Stimulated activated CD4-positive, alpha-beta T cell treated with anti-CD3 and anti-CD28 coated beads, TNF-alpha, amount 100 ng/mL, for 4 hours (primary cell): ENCODE measurements around the gene SPANXB1.
"Not testable (repeated sequence)": the region's sequence is repeated elsewhere in the genome, so short reads cannot be mapped to it uniquely, and the experiment has no call there.

Source experiments
- DNase-seq, 3 experiments: peaks; one replicate each; pipeline ENCODE4 v3.0.0-alpha.2; 2020; ENCODE audit warnings: low read depth in 3 of 3

Gene SPANXB1, protein sequence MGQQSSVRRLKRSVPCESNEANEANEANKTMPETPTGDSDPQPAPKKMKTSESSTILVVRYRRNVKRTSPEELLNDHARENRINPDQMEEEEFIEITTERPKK

DNA sequence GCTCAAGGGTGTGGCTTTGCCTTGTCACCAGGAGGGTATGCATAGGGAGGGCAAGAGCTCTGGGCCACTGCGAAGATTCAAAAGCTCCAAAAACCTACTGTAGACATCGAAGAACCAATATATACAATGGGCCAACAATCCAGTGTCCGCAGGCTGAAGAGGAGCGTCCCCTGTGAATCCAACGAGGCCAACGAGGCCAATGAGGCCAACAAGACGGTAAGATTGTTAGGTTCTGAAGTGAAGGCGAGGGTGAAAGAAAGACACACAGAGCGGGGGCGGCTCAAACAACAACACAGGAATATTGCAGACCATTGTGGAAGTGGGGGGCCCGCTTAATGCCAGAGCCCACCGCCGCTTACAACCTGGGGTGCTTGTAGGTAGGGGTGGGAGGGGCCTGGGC is at the start of gene SPANXB1:
TSS of gene SPANXB1 (plus strand) at position 27 of the 400 bp plus-strand sequence. CDS start at position 127, 100 bp downstream.
- DNase-seq, result not testable (repeated sequence)

DNA sequence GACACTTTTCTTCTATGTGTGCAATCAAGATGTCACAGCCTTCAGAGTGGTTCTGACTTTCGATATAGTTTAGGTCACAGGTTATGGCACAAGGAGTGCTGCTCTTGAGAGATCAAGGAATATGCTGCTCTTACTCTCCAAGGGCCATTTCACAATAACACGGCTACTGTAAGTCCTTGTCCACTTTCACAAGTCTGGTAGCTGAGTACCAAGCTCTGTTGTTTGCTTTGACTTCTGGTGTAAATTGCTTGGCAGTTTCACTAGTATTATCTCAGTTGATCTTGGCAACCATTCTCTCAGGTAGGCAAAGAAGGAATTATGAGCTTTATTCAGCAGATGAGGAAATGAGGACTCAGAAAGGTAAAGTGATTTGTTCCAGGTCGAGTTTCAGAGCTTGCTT is 35.4 kb upstream of the SPANXB1 start:
- DNase-seq, result no peak

DNA sequence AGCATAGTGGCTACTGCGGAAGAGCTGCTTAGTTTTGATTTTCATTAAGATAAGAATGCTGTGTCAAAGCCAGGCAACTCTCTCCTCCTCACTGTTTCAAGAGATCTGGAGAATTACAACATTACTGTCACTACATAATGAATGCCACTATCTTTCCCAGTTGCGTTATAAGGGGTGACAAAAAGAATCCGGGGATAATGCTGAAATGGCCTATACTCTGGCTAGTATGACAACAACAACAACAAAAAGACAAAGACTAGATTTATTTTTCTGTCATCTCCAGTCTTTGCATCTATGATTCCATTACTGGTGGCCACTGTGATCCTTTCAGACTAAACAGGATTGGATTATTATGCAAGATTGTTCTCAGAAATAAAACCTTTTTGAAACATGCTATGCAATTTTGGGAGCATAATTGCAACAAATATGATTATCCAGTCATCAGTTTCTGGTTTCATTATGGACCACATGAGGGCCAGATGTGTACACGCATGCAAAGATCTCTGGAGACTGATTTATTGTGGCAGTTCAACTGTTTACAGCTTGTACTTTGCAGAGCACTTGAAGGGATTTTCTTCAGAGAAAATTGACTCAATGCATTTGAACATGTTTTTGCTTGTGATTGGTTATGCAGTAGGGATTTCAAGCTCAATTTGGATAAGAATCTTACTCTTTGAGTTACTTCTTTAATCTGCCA is 31.1 kb upstream of the SPANXB1 start:
- no peak for DNase-seq

DNA sequence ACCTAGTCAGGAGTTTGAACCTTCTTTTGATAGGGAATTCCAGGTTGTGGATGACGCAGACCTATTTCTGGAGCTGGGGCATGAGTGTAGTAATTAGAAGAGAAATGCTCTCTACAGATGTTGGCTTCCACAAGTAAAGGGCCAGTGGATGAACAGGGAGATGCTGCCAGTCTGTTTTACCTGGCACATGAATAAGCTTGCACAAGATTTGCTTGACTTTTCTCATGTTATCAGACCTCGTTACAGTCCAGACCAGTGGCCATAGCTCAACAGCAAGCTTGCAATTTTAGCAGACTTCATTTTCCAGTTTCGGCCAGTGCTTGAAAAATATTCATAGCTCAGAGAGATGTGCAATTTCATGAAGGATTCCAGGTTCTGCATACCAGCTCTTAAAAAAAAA is 26.9 kb upstream of the SPANXB1 start:
- DNase-seq, result no peak

DNA sequence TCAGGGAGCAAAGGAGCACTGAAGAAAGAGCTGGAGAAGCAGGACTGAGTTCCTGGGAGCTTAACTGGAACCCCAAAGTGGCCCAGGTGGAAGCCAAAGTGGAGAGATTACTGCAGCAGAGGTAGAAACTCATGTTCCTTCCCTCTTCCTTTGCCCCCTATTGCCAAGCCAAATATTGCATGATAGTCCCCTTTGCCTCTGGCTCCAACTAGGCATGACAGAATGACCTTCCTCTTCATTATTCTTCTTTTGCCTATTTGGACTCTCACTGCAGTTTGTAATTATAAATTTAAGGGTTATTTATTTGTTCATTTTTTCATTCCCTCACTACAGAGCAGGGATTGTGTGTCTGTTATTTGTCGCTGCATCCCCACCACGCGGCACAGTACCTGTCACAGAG is 22.1 kb upstream of the SPANXB1 start:
- no peak for DNase-seq

DNA sequence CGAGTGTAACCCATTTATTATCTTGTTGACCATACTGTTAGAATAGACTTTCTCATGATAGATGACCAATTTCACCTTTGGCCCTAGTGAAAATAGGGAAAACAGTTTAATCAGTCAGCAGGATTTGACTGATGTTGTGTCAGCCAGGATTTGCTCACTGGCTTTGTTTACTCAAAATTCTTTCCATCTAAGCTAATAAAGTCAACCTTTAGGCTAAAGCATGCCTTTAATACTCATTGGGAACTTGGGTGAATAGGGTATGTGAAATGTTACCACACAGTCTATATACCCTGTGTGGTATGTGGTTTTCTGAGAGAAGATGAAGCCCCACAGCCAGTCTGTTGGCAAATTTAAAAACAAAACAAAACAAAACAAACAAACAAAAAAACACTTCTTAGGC is 18.7 kb upstream of the SPANXB1 start:
- no peak for DNase-seq

DNA sequence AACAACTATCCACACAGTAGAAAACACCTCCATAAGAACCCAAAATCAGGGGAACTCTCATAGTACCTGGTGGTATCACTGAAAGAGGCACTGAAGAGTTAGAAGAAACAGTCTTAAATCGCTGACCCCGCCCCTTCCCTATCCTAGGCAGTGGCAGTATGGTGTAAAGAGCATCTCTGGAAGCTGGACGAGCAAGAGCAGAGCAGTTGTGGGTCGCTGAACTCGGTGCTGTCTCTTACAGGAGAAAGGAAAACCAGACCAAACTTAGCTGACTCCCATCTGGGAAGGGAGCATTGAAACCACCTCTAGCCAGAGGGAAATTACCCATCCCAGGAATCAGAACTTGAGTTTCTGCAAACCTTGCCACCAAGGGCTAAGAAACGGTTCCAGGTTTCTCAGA is 2.8 kb downstream of the SPANXB1 start:
- not testable (repeated sequence) for DNase-seq

DNA sequence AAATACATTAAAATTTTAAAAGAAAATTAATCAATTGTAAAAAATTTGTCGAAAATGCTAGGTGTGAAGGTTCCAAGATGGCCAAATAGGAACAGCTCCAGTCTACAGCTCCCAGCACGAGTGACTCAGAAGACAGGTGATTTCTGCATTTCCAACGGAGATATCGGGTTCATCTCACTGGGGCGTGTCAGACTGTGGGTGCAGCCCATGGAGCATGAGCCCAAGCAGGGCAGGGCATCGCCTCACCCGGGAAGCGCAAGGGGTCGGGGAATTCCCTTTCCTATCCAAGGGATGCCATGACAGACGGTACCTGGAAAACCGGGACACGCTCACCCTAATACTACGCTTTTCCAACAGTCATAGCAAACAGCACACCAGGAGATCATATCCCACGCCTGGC is 41.9 kb downstream of the SPANXB1 start:
- not testable (repeated sequence) for DNase-seq

DNA sequence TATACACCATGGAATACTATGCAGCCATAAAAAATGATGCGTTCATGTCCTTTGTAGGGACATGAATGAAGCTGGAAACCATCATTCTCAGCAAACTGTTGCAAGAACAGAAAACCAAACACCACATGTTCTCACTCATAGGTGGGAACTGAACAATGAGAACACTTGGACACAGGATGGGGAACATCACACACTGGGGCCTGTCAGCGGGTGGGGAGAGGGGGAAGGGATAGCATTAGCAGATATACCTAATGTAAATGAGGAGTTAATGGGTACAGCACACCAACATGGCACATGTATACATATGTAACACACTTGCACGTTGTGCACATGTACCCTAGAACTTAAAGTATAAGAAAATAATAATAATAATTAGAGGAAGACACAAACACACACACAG is 47.5 kb downstream of the SPANXB1 start:
- not testable (repeated sequence) for DNase-seq

DNA sequence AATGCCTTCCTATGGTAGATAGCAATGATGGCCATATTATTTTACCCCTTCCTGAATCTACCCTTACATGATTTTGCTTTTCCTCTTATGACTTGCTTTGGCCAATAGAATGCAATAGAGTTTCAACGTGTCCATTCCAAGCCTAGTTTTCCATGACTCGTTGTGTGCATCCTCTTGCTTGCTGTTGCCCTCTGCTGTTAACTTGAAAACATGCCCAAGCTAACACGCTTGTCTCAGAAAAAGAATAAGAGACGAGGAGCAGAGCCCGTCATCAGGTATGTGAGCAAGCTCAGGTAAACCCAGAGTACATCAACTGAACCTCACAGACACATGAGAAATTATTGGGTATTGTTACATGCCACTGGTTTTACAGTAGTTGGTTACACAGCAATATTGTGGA is 49.7 kb downstream of the SPANXB1 start:
- not testable (repeated sequence) for DNase-seq
